Measurements from ENCODE around the gene FKBP14.

Gene FKBP14, protein sequence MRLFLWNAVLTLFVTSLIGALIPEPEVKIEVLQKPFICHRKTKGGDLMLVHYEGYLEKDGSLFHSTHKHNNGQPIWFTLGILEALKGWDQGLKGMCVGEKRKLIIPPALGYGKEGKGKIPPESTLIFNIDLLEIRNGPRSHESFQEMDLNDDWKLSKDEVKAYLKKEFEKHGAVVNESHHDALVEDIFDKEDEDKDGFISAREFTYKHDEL

DNA sequence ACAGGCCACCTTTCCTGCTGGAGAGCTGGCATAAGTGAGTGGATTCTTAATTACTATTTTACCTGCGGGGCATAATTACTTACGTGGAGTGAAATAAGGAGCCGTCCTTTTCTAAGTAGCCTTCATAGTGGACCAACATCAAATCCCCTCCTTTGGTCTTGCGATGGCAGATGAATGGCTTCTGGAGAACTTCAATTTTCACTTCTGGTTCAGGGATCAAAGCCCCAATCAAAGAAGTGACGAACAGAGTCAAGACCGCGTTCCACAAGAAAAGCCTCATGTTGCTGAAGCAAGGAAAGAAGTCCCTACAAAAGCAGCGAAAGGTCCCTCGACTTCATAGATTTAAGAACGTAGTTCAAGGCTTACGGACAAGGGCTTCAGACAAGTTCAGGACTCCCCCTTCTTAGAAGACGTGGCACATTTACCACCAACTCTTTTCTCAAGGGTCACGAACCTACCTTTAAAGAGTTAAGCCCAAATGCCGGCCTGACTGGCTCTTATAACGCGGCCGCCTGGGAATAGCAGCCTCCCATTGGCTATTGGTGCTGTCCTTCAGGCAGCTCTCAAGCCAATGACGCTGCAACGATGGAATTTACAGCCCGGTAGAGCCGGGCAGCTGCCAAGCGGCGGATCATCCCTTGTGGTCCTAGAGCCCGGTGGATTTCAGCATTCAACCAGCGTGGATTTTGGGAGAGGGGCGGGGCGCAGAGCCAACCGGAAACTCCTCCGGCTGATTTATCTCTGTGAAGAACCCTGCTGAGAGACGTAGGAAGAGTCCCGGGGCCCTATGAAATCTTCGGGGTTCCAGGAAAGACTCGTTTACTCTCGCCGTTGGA lies at the start of gene FKBP14:
FKBP14 (minus strand) TSS at position 474 of the 836 bp plus-strand sequence; CDS start at position 280, 194 bp downstream.
- peak; percentile 72 to 98 (median 94) for DNase-seq

DNA sequence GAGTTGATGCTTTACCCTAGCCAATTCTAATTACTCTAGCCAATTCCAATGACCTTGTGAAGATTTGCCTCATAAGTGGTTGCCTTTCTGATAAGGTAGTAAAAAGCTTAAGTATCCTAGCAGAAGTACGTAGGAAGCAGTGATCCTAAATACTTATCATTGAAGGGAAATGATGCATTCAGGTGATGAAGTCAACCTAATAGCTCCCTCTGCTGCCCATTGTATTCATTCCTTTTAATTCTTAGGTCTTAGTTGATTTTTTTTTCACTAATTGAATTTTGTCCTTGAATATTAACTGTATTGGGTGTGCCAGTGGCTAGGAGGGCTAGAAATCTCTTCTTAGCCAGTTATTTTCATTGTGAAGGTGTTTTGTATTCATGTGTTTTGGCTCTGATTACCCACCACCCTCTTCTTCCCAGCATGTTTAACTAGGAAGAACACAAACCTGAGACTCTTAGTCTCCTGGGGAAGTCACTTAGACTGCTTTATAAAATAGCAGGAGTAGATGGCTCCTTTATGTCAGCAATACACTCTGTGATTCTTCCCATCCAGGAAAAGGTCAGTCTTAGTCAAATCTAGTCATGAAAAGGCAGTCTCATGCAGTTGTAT lies 48.0 kb upstream of the FKBP14 start:
- no peak for DNase-seq

DNA sequence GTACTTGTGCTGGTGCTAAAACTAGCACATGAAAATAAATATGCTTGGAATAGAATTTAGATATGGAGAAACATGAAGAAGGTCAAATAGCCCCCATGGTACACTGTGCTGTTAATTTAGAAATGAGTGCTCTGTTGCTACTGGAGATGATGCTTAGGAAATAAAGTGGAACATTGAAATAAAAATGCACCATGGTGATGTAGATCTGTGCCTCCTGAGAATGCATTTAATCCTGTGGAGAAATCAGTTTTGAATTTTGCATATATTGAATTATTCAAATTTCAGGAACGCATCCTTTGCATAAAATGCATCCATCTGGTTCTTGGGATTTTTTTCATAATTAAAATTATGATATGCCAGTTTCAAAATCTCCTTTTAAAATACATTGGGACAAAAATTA lies 46.2 kb upstream of the FKBP14 start:
- no peak for DNase-seq

DNA sequence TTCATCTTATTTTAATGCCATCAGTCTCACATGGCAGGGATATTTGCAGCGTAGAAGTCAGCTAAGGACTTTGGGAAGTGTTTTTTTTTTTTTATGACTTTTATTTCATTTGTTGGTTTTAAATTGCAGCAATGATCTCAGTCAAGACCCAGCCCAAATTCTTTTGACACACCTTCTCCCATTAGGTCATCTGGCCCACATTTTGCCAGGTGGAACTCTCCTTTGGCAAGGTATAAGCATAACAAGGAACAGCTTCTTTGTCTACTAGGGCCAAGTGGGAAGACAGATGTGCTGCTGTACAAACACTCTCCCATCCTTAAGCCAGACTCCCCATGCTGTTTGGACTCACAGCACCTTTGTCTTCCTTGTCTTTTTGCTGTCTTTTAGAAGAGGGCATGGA lies 43.5 kb upstream of the FKBP14 start:
- no peak for DNase-seq

DNA sequence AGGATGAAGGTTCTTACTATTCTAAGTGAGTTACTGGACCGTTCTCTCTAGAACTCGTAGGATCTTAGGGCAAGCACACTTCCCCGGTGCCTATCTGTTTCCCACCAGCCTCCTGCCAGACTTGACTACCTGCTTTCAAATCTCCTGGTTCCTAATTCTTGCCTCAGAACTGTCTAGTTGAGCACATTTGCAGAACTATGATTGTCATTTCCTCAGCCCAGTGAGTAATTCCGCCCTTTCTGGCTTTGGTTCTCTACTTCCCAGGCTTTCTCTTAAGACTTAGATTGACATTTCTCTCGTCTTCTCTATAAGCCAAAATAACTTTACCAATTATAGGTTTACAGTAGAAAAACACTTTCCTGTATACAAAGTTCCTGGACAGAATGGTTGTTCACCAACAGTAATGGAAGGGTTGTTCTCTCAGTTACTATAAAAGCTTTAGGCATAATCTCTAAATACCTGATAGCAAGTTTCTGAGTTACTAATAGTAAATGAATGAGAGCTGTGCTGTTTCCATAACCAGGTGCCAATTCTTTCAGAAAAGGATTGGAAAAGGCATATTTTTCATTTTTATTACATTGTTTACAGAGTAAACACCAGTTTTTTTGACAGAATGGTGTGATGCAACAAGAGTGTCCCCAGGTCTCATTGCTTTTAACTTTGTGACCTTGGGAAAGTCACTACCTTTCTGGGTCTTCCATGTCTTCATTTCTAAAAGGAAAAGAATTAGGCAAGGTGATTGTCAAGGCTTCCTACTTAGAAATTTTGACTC lies 42.8 kb upstream of the FKBP14 start:
- DNase-seq: no peak

DNA sequence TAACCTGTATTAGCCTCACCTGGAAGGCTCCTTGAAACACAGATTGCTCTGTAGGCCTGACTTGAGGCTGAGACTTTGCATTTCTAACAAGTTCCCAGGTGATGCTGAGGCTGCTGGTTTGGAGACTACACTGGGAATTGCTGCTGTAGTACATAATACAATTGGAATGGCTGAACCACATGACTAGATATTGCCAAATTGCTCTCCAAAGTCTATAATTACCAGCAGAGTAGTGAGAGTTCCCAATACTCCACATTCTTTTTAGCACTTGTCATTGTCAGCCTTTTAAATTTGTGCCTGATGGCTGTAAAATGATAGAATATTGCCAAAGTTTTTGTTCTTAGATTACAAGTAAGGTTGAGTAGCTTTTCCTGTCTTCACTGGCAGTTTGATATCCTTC lies 41.6 kb upstream of the FKBP14 start:
- DNase-seq: no peak

DNA sequence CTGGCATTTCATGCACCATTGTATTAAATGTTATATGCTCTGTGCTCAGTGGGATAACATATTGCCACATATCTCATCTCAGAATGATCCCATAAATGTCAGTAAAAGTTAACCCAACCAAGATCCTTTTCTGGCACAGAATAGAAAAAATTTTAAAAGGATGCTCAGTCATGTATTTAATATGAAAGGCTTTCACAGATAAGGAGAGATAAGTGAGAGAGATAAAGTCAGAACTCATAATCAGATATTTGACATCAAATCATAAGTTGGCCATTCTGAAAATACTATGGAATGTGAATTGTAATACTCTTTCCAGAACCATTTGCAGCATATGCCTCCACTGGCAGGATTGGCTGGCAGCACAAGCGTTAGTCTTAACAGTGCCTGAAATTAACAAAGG lies 40.2 kb upstream of the FKBP14 start:
- no peak for DNase-seq

DNA sequence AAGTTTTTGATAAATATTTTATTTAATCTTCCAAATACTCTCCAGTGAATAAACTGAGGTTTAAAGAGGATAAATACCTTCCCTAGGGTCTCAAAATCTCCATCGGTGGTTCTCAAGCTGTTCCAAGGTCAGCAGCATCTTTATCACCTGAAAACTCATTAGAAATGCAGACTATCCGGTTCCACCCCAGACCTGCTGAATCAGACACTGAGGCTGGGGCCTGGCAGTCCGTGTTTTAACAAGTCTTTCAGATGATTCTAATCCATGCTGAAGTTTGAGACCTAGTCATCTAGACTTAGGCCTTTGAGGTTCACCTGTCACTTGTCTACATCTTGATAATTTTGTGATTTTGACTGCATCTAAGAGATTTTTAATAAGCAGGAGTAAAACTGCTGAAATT lies 39.2 kb upstream of the FKBP14 start:
- no peak for DNase-seq

DNA sequence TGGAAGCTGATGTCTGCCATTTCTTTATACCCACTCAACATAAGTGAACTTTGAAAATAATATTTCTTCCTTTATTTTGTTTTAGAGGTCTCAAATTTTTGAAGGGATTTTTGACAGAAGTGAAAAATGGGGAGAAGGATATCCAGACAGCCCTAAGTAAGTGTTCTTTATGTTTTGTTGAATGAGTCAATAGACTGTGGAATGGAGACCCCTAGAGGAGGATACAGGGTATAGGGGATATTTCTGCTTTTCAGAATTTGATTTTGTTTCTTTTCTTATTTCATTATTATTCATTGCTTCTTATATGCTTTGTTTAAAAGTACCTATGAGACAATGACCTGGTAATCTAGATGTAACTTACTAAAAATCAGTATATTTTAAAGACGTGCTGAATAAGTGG lies 36.1 kb upstream of the FKBP14 start:
- DNase-seq: no peak

DNA sequence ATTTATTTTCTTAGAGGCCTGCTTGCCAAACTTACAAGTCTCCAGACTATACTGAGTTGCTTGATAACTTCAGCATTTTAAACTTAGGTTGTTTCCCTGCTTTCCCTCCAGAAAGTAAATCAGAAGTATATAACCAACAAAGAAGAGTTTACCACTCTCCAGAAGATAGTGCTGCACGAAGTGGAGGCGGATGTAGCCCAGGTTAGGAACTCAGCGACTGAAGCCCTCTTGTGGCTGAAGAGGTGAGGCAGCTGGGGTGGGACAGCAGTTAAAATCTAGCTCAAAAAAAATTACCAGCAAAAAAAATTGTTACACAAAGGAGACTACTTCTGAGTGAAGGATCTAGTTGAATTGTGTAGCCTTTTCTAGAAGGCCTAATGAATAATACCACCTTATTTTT lies 35.3 kb upstream of the FKBP14 start:
- DNase-seq: peak in 9 of 56 donors; percentile 1 to 26 (median 5)

DNA sequence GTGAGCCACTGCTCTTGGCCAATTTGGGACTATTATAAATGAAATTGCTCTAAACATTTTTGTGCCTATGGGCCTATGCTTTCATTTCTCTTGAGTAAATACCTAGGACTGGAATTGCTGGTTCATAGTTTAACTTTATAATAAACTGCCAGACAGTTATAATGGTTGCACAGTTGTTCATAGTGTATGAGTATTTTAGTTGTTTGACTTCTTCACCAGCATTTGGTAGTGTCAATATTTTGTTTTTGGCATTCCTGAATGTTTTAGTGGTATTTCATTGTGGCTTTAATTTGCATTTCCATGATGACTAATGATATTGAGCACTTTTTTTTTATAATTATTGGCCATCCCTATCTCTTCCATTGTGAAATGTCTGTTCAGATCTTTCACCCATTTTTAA lies 31.2 kb upstream of the FKBP14 start:
- DNase-seq: no peak

DNA sequence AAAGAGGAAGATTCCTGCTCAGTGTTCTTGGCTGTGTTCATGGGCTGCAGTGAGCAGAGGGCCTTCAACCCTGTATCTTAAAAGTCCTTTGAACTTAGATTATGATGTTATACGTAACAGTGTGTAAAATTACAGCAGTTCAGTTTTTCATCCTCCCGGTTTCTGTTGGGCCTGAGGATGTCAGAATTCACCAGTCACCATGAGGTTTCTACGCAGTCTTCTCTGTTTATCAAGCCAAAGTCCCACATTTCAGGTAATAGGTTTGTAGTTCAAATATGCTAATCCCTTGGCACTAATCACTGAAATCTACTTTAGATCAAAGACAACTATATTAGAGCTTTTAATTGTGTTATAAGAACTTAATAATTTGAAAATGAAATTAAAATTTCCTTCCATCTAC lies 26.6 kb upstream of the FKBP14 start:
- DNase-seq: no peak

DNA sequence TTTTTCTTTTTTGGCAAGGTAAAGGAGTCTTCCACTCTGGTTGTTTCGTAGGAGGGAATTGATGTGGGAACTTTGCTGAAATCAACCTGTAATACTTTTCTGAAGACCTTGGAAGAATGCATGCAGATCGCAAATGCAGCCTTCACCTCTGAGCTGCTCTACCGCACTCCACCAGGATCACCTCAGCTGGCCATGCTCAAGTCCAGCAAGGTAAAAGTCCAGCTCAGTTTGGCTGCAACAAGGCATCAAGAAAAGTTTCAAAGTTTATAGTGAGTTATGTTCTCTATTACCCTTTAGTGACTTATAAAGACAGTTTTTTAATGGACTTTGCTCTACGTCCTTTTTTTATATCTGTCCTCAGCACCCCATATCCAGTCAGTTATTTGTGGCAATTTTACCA lies 22.7 kb upstream of the FKBP14 start:
- DNase-seq: no peak

DNA sequence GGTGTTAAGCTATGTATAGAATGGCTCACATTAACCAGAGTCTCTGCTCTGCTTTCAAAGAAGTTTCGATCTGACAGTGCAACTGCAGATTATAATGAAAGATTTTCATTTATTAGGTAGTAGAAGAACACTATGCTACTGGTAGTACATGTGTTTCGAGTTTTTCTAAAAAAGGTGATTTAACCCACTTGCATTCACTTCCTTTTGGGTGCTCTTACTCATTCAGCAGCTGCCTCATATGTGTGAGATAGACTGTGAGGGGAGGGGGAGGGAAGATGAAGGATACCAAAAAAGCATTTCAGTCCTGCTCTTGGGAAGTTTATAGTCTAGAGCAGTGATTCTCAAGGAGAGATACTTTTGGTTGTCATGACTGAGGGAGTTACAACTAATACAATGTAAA lies 22.1 kb upstream of the FKBP14 start:
- DNase-seq: no peak

DNA sequence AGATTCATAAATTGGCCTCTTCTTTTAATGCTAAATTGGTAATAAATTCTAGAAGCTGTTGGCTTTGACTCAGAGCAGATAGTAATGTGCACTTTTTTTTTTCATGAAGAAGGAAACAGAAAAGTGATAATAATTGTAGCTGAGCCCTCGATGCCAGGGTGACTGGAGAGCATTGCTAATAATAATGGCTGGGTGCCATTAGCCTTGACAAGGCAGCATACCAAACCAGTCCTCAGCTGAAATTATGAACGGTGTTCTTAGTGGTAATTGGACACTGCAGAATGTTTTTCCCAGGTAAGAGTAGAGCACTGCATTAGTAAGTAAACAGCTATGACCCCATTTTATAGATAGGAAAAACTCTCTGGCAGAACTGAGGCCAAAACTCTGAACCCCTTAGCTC lies 20.6 kb upstream of the FKBP14 start:
- DNase-seq: no peak

DNA sequence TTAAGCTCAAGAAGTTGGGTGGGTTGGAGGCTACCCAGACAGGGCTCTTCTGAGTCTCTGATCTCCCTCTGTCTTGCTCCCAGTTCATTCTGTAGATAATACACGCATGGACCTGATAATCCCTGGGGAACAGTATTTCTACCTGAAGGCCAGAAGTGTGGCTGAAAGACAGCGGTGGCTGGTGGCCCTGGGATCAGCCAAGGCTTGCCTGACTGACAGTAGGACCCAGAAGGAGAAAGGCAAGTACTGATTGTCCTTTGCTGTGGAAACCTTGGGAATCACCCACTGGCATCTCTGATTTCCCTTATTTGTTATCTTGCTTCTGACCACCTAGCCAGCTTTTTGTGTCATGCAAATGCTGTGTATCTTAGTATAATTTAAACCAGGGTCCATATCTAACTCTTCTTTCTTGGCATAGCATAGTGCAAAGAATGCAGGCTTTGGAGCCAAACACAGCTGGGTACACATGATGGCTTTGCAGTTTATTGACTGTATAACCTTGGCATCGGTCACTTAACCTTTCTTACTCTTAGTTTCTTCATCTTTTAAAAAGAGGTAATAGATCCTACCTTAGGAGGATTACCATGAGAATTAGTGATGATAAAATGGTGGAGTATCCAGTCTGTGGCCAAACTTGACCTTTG lies 19.7 kb upstream of the FKBP14 start:
- DNase-seq: no peak

DNA sequence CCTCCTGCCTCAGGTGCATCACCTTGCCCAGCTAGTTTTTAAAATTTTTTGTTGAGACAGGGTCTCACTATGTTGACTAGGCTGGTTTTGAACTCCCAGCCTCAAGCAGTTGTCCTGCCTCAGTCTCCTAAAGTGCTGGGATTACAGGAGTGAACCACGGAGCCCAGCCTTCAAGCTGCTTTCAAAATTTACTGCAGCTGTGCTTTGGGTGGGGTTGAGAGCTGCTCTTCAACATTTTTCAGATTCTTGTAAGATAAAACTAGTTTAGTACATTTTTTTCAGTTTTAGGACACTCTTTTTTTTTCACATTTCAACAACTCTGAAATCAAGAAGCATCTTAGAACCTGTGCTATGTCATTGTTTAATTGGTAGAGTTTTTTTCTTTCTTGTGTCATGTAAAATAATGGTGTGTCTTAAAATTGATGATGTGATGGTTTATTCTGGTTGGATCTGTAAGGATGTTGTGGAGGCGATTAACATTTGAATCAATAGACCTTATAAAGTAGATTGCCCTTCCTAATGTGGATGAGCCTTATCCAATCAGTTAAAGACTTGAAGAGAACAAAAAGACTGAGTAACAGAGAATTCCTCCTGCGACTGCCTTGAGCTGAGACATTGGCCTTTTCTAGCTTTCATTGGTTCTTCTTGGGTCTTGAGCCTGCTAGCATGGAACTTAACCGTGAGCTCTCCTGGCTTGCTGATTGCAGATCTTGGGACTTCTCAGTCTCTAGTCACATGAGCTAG lies 15.2 kb upstream of the FKBP14 start:
- DNase-seq: no peak

DNA sequence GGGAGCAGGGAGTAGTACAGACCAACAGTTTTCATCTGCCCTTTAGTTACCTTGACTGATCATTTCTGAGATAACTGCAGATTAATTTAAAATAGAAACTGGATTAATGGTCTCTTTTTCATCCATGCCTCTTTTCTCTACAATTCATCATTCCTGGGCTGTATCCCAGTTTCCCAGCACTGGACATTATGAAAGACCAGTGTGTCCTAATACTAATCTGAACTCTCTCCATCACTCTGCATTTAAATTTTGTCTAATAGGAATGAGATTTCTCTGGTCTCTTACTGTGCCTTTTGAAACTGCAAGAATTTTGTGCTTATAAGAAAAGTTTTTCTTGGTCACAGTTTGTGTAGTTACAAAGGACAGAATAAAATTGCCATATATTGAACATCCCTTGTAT lies 14.4 kb upstream of the FKBP14 start:
- no peak for DNase-seq

DNA sequence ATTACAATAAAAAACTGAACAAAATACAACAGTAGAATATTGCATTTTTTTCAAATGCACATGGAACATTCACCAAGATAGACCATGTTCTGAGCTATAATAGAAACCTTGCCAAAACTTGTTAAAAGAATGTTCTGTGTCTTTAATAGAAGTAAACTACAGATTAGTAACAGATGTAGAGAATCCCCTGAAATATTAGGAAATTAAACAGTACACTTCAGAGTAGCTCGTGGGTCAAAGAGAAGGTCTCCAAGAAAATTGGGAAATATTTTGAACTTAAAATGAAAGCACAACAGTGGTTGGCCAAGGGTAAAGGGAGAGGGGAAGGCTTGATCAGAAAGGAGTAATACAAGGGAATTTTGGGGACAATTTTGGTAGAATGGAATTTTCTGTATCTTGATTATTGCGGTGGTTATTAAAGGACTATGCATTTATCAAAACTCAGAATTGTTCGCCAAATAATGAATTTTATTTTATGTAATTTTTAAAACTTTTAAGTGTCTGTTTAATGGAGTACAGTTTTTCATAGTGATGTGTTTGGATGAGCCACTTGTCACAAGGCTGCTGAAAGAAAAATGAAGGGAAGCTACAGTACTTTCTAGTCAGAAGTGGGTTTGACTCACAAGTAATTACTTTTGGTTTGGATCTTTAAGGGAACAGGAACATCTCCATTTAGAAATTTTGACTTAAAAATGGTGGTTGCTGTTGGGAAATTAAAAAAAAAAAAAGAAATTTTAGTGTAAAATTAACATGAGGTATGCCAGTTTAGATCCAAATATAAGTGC lies 11.9 kb upstream of the FKBP14 start:
- no peak for DNase-seq

DNA sequence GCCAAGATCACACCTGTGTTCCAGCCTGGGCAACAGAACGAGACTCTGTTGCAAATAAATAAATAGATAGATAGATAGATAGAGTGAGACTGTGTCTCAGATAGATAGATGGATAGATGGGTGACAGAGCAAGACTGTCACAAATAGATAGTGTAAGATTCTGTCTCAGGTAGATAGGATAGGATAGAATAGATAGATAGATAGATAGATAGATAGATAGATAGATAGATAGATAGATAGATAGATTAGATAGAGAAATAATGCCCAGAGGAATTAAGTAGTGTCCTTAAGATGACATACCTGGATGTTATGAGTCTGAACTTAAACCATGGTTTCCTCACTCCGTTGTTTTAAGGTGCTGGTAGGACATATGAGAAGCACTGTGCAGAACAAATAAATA lies 9.7 kb upstream of the FKBP14 start:
- no peak for DNase-seq

All from nucleus accumbens (tissue), 56 donors.